Measurements from ENCODE around the gene HACL1.

HACL1 gene

GRCh38 chr3:15636028-15636709, 34.8 kb upstream of the HACL1 start:
- DNase-seq: no peak
- no peaks in the 10 kb centered on the region for H3K27me3 ChIP-seq (ENCODE audit: insufficient read depth, low read length, poor library complexity)
- no peak overlapping the region for H3K4me2 ChIP-seq (ENCODE audit: low read length)
- H2BK120ac ChIP-seq (ENCODE audit: low read depth, low read length): no peak overlapping the region
- H3K27ac ChIP-seq (ENCODE audit: low read depth, low read length): no peak overlapping the region
- no peak overlapping the region for H2BK15ac ChIP-seq (replicated peaks; ENCODE audit: low read depth)
- H3K4ac ChIP-seq (ENCODE audit: low read depth, low read length): no peak overlapping the region
- no peak overlapping the region for H3K23ac ChIP-seq (ENCODE audit: low read length)
- H3K9ac ChIP-seq (ENCODE audit: low read length): no peak overlapping the region
- H2AK5ac ChIP-seq (ENCODE audit: low read length): no peak overlapping the region
- H2BK5ac ChIP-seq (ENCODE audit: low read length): no peak overlapping the region
- H3K18ac ChIP-seq (ENCODE audit: low read length): no peak overlapping the region
- H3K56ac ChIP-seq (ENCODE audit: low read length): no peak overlapping the region
- H3K4me3 ChIP-seq (ENCODE audit: low read length): no peak overlapping the region
- H3K4me1 ChIP-seq (ENCODE audit: control insufficient read depth, low read depth, low read length): no peaks in the 10 kb centered on the region
- no peak overlapping the region for H4K8ac ChIP-seq (ENCODE audit: low read depth, low read length)
- no peaks in the 10 kb centered on the region for H3K79me1 ChIP-seq (ENCODE audit: low read length)
- no CpG with 5 or more reads among the region's 14 CpGs for WGBS (ENCODE audit: extremely low coverage, insufficient coverage, low lambda C conversion rate)
- no peak overlapping the region for H4K5ac ChIP-seq (ENCODE audit: low read length)
- H3K79me2 ChIP-seq (ENCODE audit: control insufficient read depth, insufficient read depth, low read length): no peaks in the 10 kb centered on the region
- H3K36me3 ChIP-seq (ENCODE audit: control insufficient read depth, insufficient read depth, low read length): no peaks in the 10 kb centered on the region

DNA sequence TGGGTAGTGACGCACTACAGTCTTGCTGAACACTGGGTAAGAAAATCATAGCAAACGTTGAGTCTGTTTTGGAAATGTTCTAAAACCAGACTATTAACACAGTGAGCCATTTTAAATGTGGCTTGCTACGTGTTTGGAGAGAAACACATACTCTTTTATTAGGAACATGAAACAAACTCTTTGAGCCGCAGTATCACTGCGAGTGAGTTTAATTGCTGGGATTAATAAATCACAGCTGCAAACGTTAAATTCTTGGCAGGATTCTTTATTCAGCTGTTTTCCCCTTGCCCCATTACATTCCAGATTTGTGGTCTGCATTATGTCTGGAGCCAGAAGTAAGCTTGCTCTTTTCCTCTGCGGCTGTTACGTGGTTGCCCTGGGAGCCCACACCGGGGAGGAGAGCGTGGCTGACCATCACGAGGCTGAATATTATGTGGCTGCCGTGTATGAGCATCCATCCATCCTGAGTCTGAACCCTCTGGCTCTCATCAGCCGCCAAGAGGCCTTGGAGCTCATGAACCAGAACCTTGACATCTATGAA, 33.8 kb upstream of the HACL1 start:
- H3K4me3 ChIP-seq (ENCODE audit: low read length): no peak overlapping the region

DNA sequence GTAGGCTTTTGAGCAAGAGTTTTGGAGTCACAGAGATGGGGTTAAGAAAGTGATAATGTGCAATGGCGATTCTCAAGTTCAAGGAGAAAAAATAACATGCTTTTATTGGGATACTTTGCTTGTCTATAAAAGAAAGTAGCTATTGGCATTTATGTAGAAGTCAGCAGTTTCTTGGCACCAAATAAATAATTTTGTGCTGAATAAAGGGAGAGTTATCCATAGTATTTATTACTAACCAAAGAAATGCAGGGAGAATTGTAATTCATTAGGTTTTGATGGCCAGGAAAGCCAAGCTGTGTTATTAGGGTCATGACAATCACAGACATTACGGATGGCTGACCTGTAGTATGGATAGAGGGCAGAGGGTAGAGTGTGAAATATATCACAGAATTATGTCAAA, 33.3 kb upstream of the HACL1 start:
- Histone ChIP-seq H3K27me3 (ENCODE audit: insufficient read depth, low read length, poor library complexity) (no peaks in the 10 kb centered on the region), H3K18ac (ENCODE audit: low read length) (no peak overlapping the region), H2BK120ac (ENCODE audit: low read depth, low read length) (no peak overlapping the region), H3K4ac (ENCODE audit: low read depth, low read length) (no peak overlapping the region), H2AK5ac (ENCODE audit: low read length) (no peak overlapping the region), H3K79me1 (ENCODE audit: low read length) (no peaks in the 10 kb centered on the region), H3K9ac (ENCODE audit: low read length) (no peak overlapping the region), H4K8ac (ENCODE audit: low read depth, low read length) (no peak overlapping the region), H3K23ac (ENCODE audit: low read length) (no peak overlapping the region), H2BK15ac (replicated peaks; ENCODE audit: low read depth) (no peak overlapping the region), H3K4me3 (ENCODE audit: low read length) (no peak overlapping the region), H2BK5ac (ENCODE audit: low read length) (no peak overlapping the region), H3K27ac (ENCODE audit: low read depth, low read length) (no peak overlapping the region), H3K4me2 (ENCODE audit: low read length) (no peak overlapping the region), H3K79me2 (ENCODE audit: control insufficient read depth, insufficient read depth, low read length) (no peaks in the 10 kb centered on the region), H3K56ac (ENCODE audit: low read length) (no peak overlapping the region), H3K4me1 (ENCODE audit: control insufficient read depth, low read depth, low read length) (no peaks in the 10 kb centered on the region), H4K5ac (ENCODE audit: low read length) (no peak overlapping the region), H3K36me3 (ENCODE audit: control insufficient read depth, insufficient read depth, low read length) (no peaks in the 10 kb centered on the region)
- no CpG with 5 or more reads among the region's 2 CpGs for WGBS (ENCODE audit: extremely low coverage, insufficient coverage, low lambda C conversion rate)
- DNase-seq: no peak

More for the DNA sequence above, 33.8 kb upstream of the HACL1 start:
- no peaks in the 10 kb centered on the region for H3K79me2 ChIP-seq (ENCODE audit: control insufficient read depth, insufficient read depth, low read length)
- no peak for DNase-seq
- no peak overlapping the region for H2BK5ac ChIP-seq (ENCODE audit: low read length)
- WGBS (ENCODE audit: extremely low coverage, insufficient coverage, low lambda C conversion rate): no CpG with 5 or more reads among the region's 13 CpGs
- no peaks in the 10 kb centered on the region for H3K79me1 ChIP-seq (ENCODE audit: low read length)
- H3K9ac ChIP-seq (ENCODE audit: low read length): no peak overlapping the region
- no peak overlapping the region for H2BK15ac ChIP-seq (replicated peaks; ENCODE audit: low read depth)
- no peak overlapping the region for H2AK5ac ChIP-seq (ENCODE audit: low read length)
- no peak overlapping the region for H4K8ac ChIP-seq (ENCODE audit: low read depth, low read length)
- H2BK120ac ChIP-seq (ENCODE audit: low read depth, low read length): no peak overlapping the region
- no peak overlapping the region for H3K18ac ChIP-seq (ENCODE audit: low read length)
- H3K27me3 ChIP-seq (ENCODE audit: insufficient read depth, low read length, poor library complexity): no peaks in the 10 kb centered on the region
- H3K36me3 ChIP-seq (ENCODE audit: control insufficient read depth, insufficient read depth, low read length): no peaks in the 10 kb centered on the region
- no peak overlapping the region for H3K4ac ChIP-seq (ENCODE audit: low read depth, low read length)
- no peaks in the 10 kb centered on the region for H3K4me1 ChIP-seq (ENCODE audit: control insufficient read depth, low read depth, low read length)
- H3K56ac ChIP-seq (ENCODE audit: low read length): no peak overlapping the region
- no peak overlapping the region for H4K5ac ChIP-seq (ENCODE audit: low read length)
- H3K23ac ChIP-seq (ENCODE audit: low read length): no peak overlapping the region
- H3K27ac ChIP-seq (ENCODE audit: low read depth, low read length): no peak overlapping the region
- no peak overlapping the region for H3K4me2 ChIP-seq (ENCODE audit: low read length)

GRCh38 chr3:15633766-15634598, 32.6 kb upstream of the HACL1 start:
- H3K79me2 ChIP-seq (ENCODE audit: control insufficient read depth, insufficient read depth, low read length): no peaks in the 10 kb centered on the region
- no peak overlapping the region for H3K56ac ChIP-seq (ENCODE audit: low read length)
- H4K8ac ChIP-seq (ENCODE audit: low read depth, low read length): no peak overlapping the region
- H3K27ac ChIP-seq (ENCODE audit: low read depth, low read length): no peak overlapping the region
- H2BK5ac ChIP-seq (ENCODE audit: low read length): no peak overlapping the region
- H2AK5ac ChIP-seq (ENCODE audit: low read length): no peak overlapping the region
- H3K4ac ChIP-seq (ENCODE audit: low read depth, low read length): no peak overlapping the region
- H3K4me1 ChIP-seq (ENCODE audit: control insufficient read depth, low read depth, low read length): no peaks in the 10 kb centered on the region
- no peak overlapping the region for H3K4me2 ChIP-seq (ENCODE audit: low read length)
- H2BK15ac ChIP-seq (replicated peaks; ENCODE audit: low read depth): no peak overlapping the region
- H3K4me3 ChIP-seq (ENCODE audit: low read length): no peak overlapping the region
- no peak overlapping the region for H3K9ac ChIP-seq (ENCODE audit: low read length)
- WGBS (ENCODE audit: extremely low coverage, insufficient coverage, low lambda C conversion rate): no CpG with 5 or more reads among the region's 4 CpGs
- H3K27me3 ChIP-seq (ENCODE audit: insufficient read depth, low read length, poor library complexity): no peaks in the 10 kb centered on the region
- no peak overlapping the region for H4K5ac ChIP-seq (ENCODE audit: low read length)
- no peak overlapping the region for H3K18ac ChIP-seq (ENCODE audit: low read length)
- DNase-seq: no peak
- no peak overlapping the region for H3K23ac ChIP-seq (ENCODE audit: low read length)
- no peaks in the 10 kb centered on the region for H3K79me1 ChIP-seq (ENCODE audit: low read length)
- H2BK120ac ChIP-seq (ENCODE audit: low read depth, low read length): no peak overlapping the region
- no peaks in the 10 kb centered on the region for H3K36me3 ChIP-seq (ENCODE audit: control insufficient read depth, insufficient read depth, low read length)

DNA sequence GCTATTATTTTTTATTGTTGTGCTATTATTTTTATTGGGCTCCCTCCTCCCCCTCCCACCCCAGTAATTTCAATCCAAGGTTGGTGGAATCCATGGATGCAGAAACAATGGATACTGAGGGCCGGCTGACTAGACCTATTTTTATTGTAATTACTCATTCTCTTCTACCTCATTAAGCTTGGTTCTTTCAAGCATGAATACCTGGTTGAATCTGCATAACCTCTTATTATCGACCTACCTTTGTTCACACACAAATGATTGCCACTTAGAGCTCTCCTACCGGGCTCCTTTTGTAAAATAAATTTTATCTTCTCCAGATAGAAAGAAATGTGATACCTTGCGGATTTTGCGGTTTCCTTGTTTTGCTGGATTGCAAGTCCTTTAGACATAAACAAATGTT, 31.8 kb upstream of the HACL1 start:
- no peak overlapping the region for H2AK5ac ChIP-seq (ENCODE audit: low read length)
- H3K27me3 ChIP-seq (ENCODE audit: insufficient read depth, low read length, poor library complexity): no peaks in the 10 kb centered on the region
- H3K56ac ChIP-seq (ENCODE audit: low read length): no peak overlapping the region
- H3K4me3 ChIP-seq (ENCODE audit: low read length): no peak overlapping the region
- no peak overlapping the region for H4K8ac ChIP-seq (ENCODE audit: low read depth, low read length)
- no peak overlapping the region for H3K9ac ChIP-seq (ENCODE audit: low read length)
- no peak overlapping the region for H3K27ac ChIP-seq (ENCODE audit: low read depth, low read length)
- no peaks in the 10 kb centered on the region for H3K79me1 ChIP-seq (ENCODE audit: low read length)
- H2BK120ac ChIP-seq (ENCODE audit: low read depth, low read length): no peak overlapping the region
- no peak overlapping the region for H3K18ac ChIP-seq (ENCODE audit: low read length)
- no peaks in the 10 kb centered on the region for H3K4me1 ChIP-seq (ENCODE audit: control insufficient read depth, low read depth, low read length)
- H3K4ac ChIP-seq (ENCODE audit: low read depth, low read length): no peak overlapping the region
- no peak overlapping the region for H3K23ac ChIP-seq (ENCODE audit: low read length)
- no peak overlapping the region for H3K4me2 ChIP-seq (ENCODE audit: low read length)
- H4K5ac ChIP-seq (ENCODE audit: low read length): no peak overlapping the region
- no peak overlapping the region for H2BK15ac ChIP-seq (replicated peaks; ENCODE audit: low read depth)
- no peaks in the 10 kb centered on the region for H3K79me2 ChIP-seq (ENCODE audit: control insufficient read depth, insufficient read depth, low read length)
- no peak overlapping the region for H2BK5ac ChIP-seq (ENCODE audit: low read length)
- no peak for DNase-seq
- H3K36me3 ChIP-seq (ENCODE audit: control insufficient read depth, insufficient read depth, low read length): no peaks in the 10 kb centered on the region
- WGBS (ENCODE audit: extremely low coverage, insufficient coverage, low lambda C conversion rate): no CpG with 5 or more reads among the region's 5 CpGs
